ENCODE results near the gene TEDC2. TPM values are rescaled to one million over a fixed set of nuclear protein-coding genes. Genes with fewer than 3 reads are reported as not detected.

The TEDC2 gene
- total RNA-seq, 4 donors from 2014 or later = 1.5 TPM; not detected in 3

- intact Hi-C loops (cut with DNase I) = no loop called here
- Histone ChIP-seq H3K4me1 (peaks cover 42 to 48% (median 45%) of the 10 kb centered on the region in 4 donors), H3K36me3 (peaks cover 13 to 46% (median 30%) of the 10 kb centered on the region in 4 donors), H3K4me3 (no peak overlapping the region), H3K27ac (replicated peaks in 1 of 4) (peak overlapping the region in 2 of 4 donors; percentile 25 to 43), H3K9me3 (no peaks in the 10 kb centered on the region), H3K27me3 (no peaks in the 10 kb centered on the region)
- 73% methylated on average over 6 of the region's 15 CpGs for WGBS
- no peak for DNase-seq (ENCODE audit: extremely low spot score)
- TF ChIP-seq POLR2AphosphoS5 (IDR thresholded peaks at IDR 0.05) (no peak), POLR2A (IDR thresholded peaks at IDR 0.05; ENCODE audit: low read depth) (no peak), EP300 (IDR thresholded peaks at IDR 0.05) (no peak)
- TF ChIP-seq, protein P1, sequence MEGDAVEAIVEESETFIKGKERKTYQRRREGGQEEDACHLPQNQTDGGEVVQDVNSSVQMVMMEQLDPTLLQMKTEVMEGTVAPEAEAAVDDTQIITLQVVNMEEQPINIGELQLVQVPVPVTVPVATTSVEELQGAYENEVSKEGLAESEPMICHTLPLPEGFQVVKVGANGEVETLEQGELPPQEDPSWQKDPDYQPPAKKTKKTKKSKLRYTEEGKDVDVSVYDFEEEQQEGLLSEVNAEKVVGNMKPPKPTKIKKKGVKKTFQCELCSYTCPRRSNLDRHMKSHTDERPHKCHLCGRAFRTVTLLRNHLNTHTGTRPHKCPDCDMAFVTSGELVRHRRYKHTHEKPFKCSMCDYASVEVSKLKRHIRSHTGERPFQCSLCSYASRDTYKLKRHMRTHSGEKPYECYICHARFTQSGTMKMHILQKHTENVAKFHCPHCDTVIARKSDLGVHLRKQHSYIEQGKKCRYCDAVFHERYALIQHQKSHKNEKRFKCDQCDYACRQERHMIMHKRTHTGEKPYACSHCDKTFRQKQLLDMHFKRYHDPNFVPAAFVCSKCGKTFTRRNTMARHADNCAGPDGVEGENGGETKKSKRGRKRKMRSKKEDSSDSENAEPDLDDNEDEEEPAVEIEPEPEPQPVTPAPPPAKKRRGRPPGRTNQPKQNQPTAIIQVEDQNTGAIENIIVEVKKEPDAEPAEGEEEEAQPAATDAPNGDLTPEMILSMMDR (IDR thresholded peaks at IDR 0.05) = no peak
Observed at GRCh38 chr16:2498531-2499253, 38.8 kb downstream of the TEDC2 start.

DNA sequence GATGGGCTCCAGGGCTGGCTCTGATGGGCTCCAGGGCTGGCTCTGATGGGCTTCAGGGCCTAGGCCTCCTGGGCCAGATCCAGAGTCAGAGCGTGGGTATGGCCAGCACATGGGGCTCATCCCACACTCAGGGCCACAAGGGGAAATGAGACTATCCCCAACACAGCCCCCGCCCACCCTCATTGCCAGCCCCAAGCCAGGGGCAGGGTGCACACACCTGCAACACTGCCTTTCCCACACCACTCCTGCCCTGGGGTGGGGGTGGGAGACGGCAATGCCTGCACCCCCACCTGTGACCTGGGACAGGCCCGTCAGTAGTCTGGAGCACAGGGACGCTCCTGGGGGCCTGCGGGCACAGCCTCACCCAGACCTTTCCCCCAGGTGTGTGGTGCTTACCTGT is 39.5 kb downstream of the TEDC2 start:
- H3K4me1 ChIP-seq = peaks cover 42 to 48% (median 45%) of the 10 kb centered on the region in 4 donors
- no peak overlapping the region for H3K4me3 ChIP-seq
- no peaks in the 10 kb centered on the region for H3K9me3 ChIP-seq
- no peak overlapping the region for H3K27ac ChIP-seq (replicated peaks in 1 of 4)
- intact Hi-C loops (cut with DNase I) = no loop called here
- WGBS = 97% methylated on average over 4 of the region's 6 CpGs
- H3K27me3 ChIP-seq = no peaks in the 10 kb centered on the region
- peaks cover 13 to 46% (median 30%) of the 10 kb centered on the region in 4 donors for H3K36me3 ChIP-seq
- TF ChIP-seq, protein P1 (IDR thresholded peaks at IDR 0.05) = no peak
- TF ChIP-seq POLR2AphosphoS5 (IDR thresholded peaks at IDR 0.05) (no peak), EP300 (IDR thresholded peaks at IDR 0.05) (no peak), POLR2A (IDR thresholded peaks at IDR 0.05; ENCODE audit: low read depth) (no peak)
- DNase-seq (ENCODE audit: extremely low spot score) = no peak

GRCh38 chr16:2499890-2500429 is 40.1 kb downstream of the TEDC2 start:
- Histone ChIP-seq H3K4me1 (peaks cover 42 to 48% (median 45%) of the 10 kb centered on the region in 4 donors), H3K4me3 (no peak overlapping the region)
- 88% methylated on average over 18 of the region's 29 CpGs for WGBS

DNA sequence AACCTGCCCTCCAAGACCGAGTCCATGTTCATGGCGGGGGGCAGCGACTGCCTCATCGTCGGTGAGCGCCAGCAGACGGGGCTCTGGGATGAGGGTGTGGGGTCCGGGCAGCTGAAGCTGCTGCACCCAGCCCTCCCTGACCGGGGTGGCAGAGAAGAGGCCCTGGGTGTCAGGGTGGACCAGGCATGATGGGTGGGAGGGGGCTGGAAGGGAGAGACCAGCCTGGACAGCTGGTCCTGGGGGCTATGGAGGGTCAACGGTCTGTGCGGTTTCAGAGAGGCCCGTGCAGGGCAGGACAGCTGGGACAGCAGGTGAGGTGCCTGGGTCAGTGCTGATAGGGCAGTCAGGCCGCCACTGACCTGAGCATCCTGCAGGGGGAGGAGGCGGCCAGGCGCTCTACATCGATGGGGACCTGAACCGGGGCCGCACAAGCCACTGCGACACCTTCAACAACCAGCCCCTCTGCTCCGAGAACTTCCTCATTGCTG is 40.6 kb downstream of the TEDC2 start:
- peaks cover 13 to 46% (median 30%) of the 10 kb centered on the region in 4 donors for H3K36me3 ChIP-seq
- no peak overlapping the region for H3K4me3 ChIP-seq
- intact Hi-C loops (cut with DNase I) = loop anchor here (2.0 to 10.0 kb wide), 4 partner anchors 43 to 236 kb away; partner anchors contain the start of genes ABCA3, CCNF and RNPS1
- peaks cover 42 to 48% (median 45%) of the 10 kb centered on the region in 4 donors for H3K4me1 ChIP-seq
- 89% methylated on average over 8 of the region's 20 CpGs for WGBS
- no peak overlapping the region for H3K27ac ChIP-seq (replicated peaks in 1 of 4)
- no peaks in the 10 kb centered on the region for H3K27me3 ChIP-seq
- TF ChIP-seq EP300 (IDR thresholded peaks at IDR 0.05) (no peak), POLR2A (IDR thresholded peaks at IDR 0.05; ENCODE audit: low read depth) (no peak), POLR2AphosphoS5 (IDR thresholded peaks at IDR 0.05) (no peak)
- TF ChIP-seq, protein P1 (IDR thresholded peaks at IDR 0.05) = no peak
- DNase-seq (ENCODE audit: extremely low spot score) = no peak
- no peaks in the 10 kb centered on the region for H3K9me3 ChIP-seq

More at GRCh38 chr16:2499890-2500429, 40.1 kb downstream of the TEDC2 start:
- intact Hi-C loops (cut with DNase I) = loop anchor here (2.0 to 10.0 kb wide), 4 partner anchors 43 to 235 kb away; partner anchors contain the start of genes ABCA3, CCNF and RNPS1
- H3K9me3 ChIP-seq = no peaks in the 10 kb centered on the region
- no peak overlapping the region for H3K27ac ChIP-seq (replicated peaks in 1 of 4)
- DNase-seq (ENCODE audit: extremely low spot score) = no peak
- H3K36me3 ChIP-seq = peaks cover 13 to 46% (median 30%) of the 10 kb centered on the region in 4 donors
- no peaks in the 10 kb centered on the region for H3K27me3 ChIP-seq
- TF ChIP-seq EP300 (IDR thresholded peaks at IDR 0.05) = no peak
- TF ChIP-seq, protein P1 (IDR thresholded peaks at IDR 0.05) = no peak
- no peak for TF ChIP-seq POLR2AphosphoS5 (IDR thresholded peaks at IDR 0.05)
- TF ChIP-seq POLR2A (IDR thresholded peaks at IDR 0.05; ENCODE audit: low read depth) = no peak

Data from esophagus muscularis mucosa (tissue), 4 donors.